Adrenal gland (tissue), 12 donors: ENCODE results near the gene FIGNL2. TPM values are rescaled to one million over a fixed set of nuclear protein-coding genes. Genes with fewer than 3 reads are reported as not detected.

Experiments
- DNase-seq, 7 donors: peaks; one replicate each; pipeline ENCODE4 v3.0.0-alpha.2; 2019 to 2020
- H3K27ac ChIP-seq, 5 donors: fragments of 200-600 bp; sonication (generic) in 4 of 5; 1 replicate in 3 of 5; 2 replicates in 2 of 5; pipeline versions ENCODE4 v1.5.1 to v1.8.0; 2016 to 2020; ENCODE audit warnings: mild to moderate bottlenecking in 1 of 5
- H3K27me3 ChIP-seq: fragments of 200-600 bp; 2 replicates; pipeline ENCODE4 v1.8.0; 2021
- H3K36me3 ChIP-seq, 2 donors: fragments of 200-600 bp; replicated peaks in 1 of 2; 1 replicate in 1 of 2; 2 replicates in 1 of 2; pipeline versions ENCODE4 v1.5.1 to v1.8.0; 2018 to 2022
- H3K4me1 ChIP-seq, 2 donors: fragments of 200-600 bp; replicated peaks in 1 of 2; 1 replicate in 1 of 2; 2 replicates in 1 of 2; pipeline versions ENCODE4 v1.5.1 to v1.8.0; 2018 to 2021
- H3K4me3 ChIP-seq, 4 donors: fragments of 200-600 bp; sonication (generic) in 3 of 4; one replicate each; pipeline ENCODE4 v1.5.1; 2016 to 2018
- H3K9me3 ChIP-seq, 3 donors: fragments of 200-600 bp; sonication (generic) in 1 of 3; replicated peaks in 1 of 3; 1 replicate in 2 of 3; 2 replicates in 1 of 3; pipeline versions ENCODE4 v1.5.1 to v1.8.0; 2016 to 2021
- CTCF ChIP-seq, 6 experiments: fragments of 450-650 bp in 4 of 6; fragments of 200-600 bp in 2 of 6; sonication (generic) in 1 of 6; IDR thresholded peaks; 1 replicate in 5 of 6; 2 replicates in 1 of 6; pipeline versions ENCODE4 v1.5.1 to v1.8.0; 2016 to 2021; ENCODE audit warnings: antibody characterized with exemption in 6 of 6, mild to moderate bottlenecking in 2 of 6, moderate library complexity in 1 of 6
- POLR2A ChIP-seq, 2 donors: fragments of 450-650 bp; IDR thresholded peaks; one replicate each; pipeline ENCODE4 v1.6.1; 2017; ENCODE audit warnings: antibody characterized with exemption in 2 of 2, mild to moderate bottlenecking in 2 of 2, moderate library complexity in 1 of 2
- WGBS, 4 donors: extraction: QIAGEN DNeasy Blood & Tissue Kit in 2 of 4; methylation state at CpG; one replicate each; pipeline versions ENCODE4 v1.1.5 to v1.1.7; 2013 to 2017; 5-methylcytosine and 5-hydroxymethylcytosine counted together
- intact Hi-C, 2 donors: fragments of 100-400 bp; cut with DNase I; formaldehyde crosslinking; loops; one replicate each; pipeline versions ENCODE4 v1.14.1 to v1.15.0; 2022 to 2023
- polyA plus RNA-seq, 3 donors: library from polyadenylated mRNA; stranded (reverse); fragments of 200-250 nt in 2 of 3; fragments of 350-450 nt in 1 of 3; fragmentation: Illumina TruSeq in 1 of 3; extraction: RNeasy Lipid Tissue Mini Kit (QIAGEN cat#74804) in 1 of 3; gene quantifications; one replicate each; pipeline ENCODE4 v1.2.3, GENCODE V29; 2013 to 2014
- total RNA-seq, 9 donors: library from RNA; depleted of rRNA in 4 of 9; stranded (reverse); fragments of >200 nt in 4 of 9; fragments of 120-200 nt in 1 of 9; fragmentation: NEBNext Ultra II Directional in 1 of 9; extraction: Animal tissue kit (Norgen Biotek cat#: 25700) in 1 of 9; gene quantifications; one replicate each; pipeline versions ENCODE4 v1.1.0 to v1.2.4, GENCODE V29; 2013 to 2023
- donor health status: healthy with polysubstance abuse.
- donor health status: Bipolar disorder and iron deficiency.
- donor health status: DM: yes; HTN: yes; CAD: no.
- donor health status: DM: no; HTN: no; CAD: no.
- donor health status: DM: no; HTN: no; CAD: no.
- donor health status: DM: yes; HTN: yes; CAD: no.

Gene FIGNL2
- total and polyA plus RNA-seq, 12 donors = 0.04 to 0.32 (median 0.25) TPM; not detected in 1

- TF ChIP-seq CTCF (IDR thresholded peaks at IDR 0.05) (no peak), POLR2A (IDR thresholded peaks at IDR 0.05) (no peak)
- no peaks in the 10 kb centered on the region for H3K27me3 ChIP-seq
- H3K4me3 ChIP-seq = no peak overlapping the region
- H3K27ac ChIP-seq = no peak overlapping the region
- intact Hi-C loops = loop anchor here in 1 of 2 donors (5.0 kb wide), 1 partner anchor 447 kb away; no protein-coding TSS in a partner anchor
- H3K9me3 ChIP-seq = no peaks in the 10 kb centered on the region
- 60 to 82% (median 65%) methylated on average over 8 of the region's 8 CpGs for WGBS, 4 donors
- DNase-seq = no peak
- no peaks in the 10 kb centered on the region for H3K36me3 ChIP-seq
- peaks cover 4 to 6% of the 10 kb centered on the region in 2 donors for H3K4me1 ChIP-seq
Measured at GRCh38 chr12:51874000-51874399, 25.5 kb upstream of the FIGNL2 start.

- Histone ChIP-seq H3K4me3 (no peak overlapping the region), H3K36me3 (no peaks in the 10 kb centered on the region), H3K27ac (no peak overlapping the region), H3K4me1 (peaks cover 6% of the 10 kb centered on the region in 2 donors), H3K9me3 (no peaks in the 10 kb centered on the region), H3K27me3 (no peaks in the 10 kb centered on the region)
- no peak for DNase-seq
- 69 to 77% (median 76%) methylated on average over 5 to 8 of the region's 8 CpGs for WGBS, 4 donors
- TF ChIP-seq POLR2A (IDR thresholded peaks at IDR 0.05) = no peak
- no peak for TF ChIP-seq CTCF (IDR thresholded peaks at IDR 0.05)
- intact Hi-C loops = loop anchor here in 1 of 2 donors (5.0 kb wide), 1 partner anchor 446 kb away; no protein-coding TSS in a partner anchor
Measured at GRCh38 chr12:51873251-51873994, 24.9 kb upstream of the FIGNL2 start.

GRCh38 chr12:51872689-51872981, 24.1 kb upstream of the FIGNL2 start:
- 81 to 92% (median 90%) methylated on average over 3 of the region's 3 CpGs for WGBS, 4 donors
- Histone ChIP-seq H3K4me1 (peaks cover 6% of the 10 kb centered on the region in 2 donors), H3K27ac (no peak overlapping the region), H3K36me3 (no peaks in the 10 kb centered on the region), H3K9me3 (no peaks in the 10 kb centered on the region), H3K4me3 (no peak overlapping the region), H3K27me3 (no peaks in the 10 kb centered on the region)
- intact Hi-C loops = loop anchor here in 1 of 2 donors (5.0 kb wide), 1 partner anchor 445 kb away; no protein-coding TSS in a partner anchor
- TF ChIP-seq POLR2A (IDR thresholded peaks at IDR 0.05) (no peak), CTCF (IDR thresholded peaks at IDR 0.05) (no peak)
- no peak for DNase-seq

GRCh38 chr12:51871918-51872688, 23.6 kb upstream of the FIGNL2 start:
- WGBS, 4 donors = 74 to 82% (median 78%) methylated on average over 13 to 17 of the region's 17 CpGs
- TF ChIP-seq POLR2A (IDR thresholded peaks at IDR 0.05) (no peak), CTCF (IDR thresholded peaks at IDR 0.05) (no peak)
- Histone ChIP-seq H3K4me1 (peaks cover 6% of the 10 kb centered on the region in 2 donors), H3K27ac (no peak overlapping the region), H3K4me3 (no peak overlapping the region), H3K27me3 (no peaks in the 10 kb centered on the region), H3K36me3 (no peaks in the 10 kb centered on the region), H3K9me3 (no peaks in the 10 kb centered on the region)
- DNase-seq = no peak
- intact Hi-C loops = loop anchor here in 1 of 2 donors (5.0 kb wide), 1 partner anchor 445 kb away; no protein-coding TSS in a partner anchor
